ENCODE results near the gene LHX1. TPM values are rescaled to one million over a fixed set of nuclear protein-coding genes. Genes with fewer than 3 reads are reported as not detected.

LHX1 gene
- polyA plus RNA-seq, 1 of the 3 experiments (the other 2 are of a cell fraction): not detected

- no peak for TF ChIP-seq REST (IDR thresholded peaks at IDR 0.05; ENCODE audit: low read depth, low read length)
- TF ChIP-seq, protein P1, sequence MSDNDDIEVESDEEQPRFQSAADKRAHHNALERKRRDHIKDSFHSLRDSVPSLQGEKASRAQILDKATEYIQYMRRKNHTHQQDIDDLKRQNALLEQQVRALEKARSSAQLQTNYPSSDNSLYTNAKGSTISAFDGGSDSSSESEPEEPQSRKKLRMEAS (IDR thresholded peaks at IDR 0.05; ENCODE audit: low read depth): no peak
- no peak for TF ChIP-seq YY1 (IDR thresholded peaks at IDR 0.05; ENCODE audit: low read depth)
Observed at GRCh38 chr17:36926226-36926625, 11.0 kb upstream of the LHX1 start (continued).

DNA sequence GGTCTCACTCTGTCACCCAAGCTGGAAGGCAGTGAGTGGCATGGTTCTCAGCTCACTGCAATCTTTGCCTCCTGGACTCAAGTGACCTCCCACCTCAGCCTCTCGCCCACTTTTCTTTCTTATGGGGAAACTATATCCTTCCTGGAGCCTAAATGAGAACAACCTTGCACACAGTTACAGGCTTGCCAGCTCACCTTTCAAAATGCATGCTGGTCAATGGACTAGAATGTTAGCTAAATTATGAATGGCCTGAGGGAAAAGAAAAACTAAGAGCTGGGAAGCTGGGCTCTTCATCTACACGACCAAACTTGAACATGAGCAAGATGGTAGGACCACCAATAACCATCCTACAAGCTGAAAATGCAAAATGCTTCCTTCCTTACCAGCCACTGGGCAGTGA lies 10.6 kb upstream of the LHX1 start:
- H2AFZ ChIP-seq (ENCODE audit: low read depth): no peak overlapping the region
- no peak overlapping the region for H3K9ac ChIP-seq
- TF ChIP-seq ELF1 (IDR thresholded peaks at IDR 0.05) (no peak), MXI1 (IDR thresholded peaks at IDR 0.05; ENCODE audit: low read depth, low read length) (no peak), FOXJ3 (CRISPR knock-in tag; IDR thresholded peaks at IDR 0.05) (no peak), RFX5 (IDR thresholded peaks at IDR 0.05; ENCODE audit: low read length) (no peak), POLR2AphosphoS5 (IDR thresholded peaks at IDR 0.05; ENCODE audit: low read depth, low read length) (no peak), YY1 (IDR thresholded peaks at IDR 0.05; ENCODE audit: low read depth) (no peak), CHD2 (IDR thresholded peaks at IDR 0.05; ENCODE audit: low read length, partially characterized antibody) (no peak), TAF1 (IDR thresholded peaks at IDR 0.05; ENCODE audit: borderline replicate concordance, low read depth, low read length) (no peak), REST (IDR thresholded peaks at IDR 0.05; ENCODE audit: low read depth, low read length) (no peak), TEAD4 (IDR thresholded peaks at IDR 0.05; ENCODE audit: borderline replicate concordance, insufficient read depth) (no peak)
- 0 out of 2 replicates have a peak, but pooled peaks cover 2% of the 10 kb centered on the region for H4K20me1 ChIP-seq (ENCODE audit: insufficient read depth)
- no peaks in the 10 kb centered on the region for H3K36me3 ChIP-seq (replicated peaks in 1 of 2; ENCODE audit: control insufficient read depth in 1 of 2, insufficient read depth in 2 of 2, low read length in 1 of 2)
- H3K4me1 ChIP-seq (ENCODE audit: control insufficient read depth in 1 of 2, insufficient read depth in 2 of 2, low read depth in 1 of 2, low read length in 1 of 2): no peaks in the 10 kb centered on the region; a peak in 1 of 4 replicates
- no peak for DNase-seq
- POLR2A ChIA-PET: no interaction called here
- H3F3A ChIP-seq (replicated peaks; ENCODE audit: insufficient read depth): no peaks in the 10 kb centered on the region
- H3K9me3 ChIP-seq: no peaks in the 10 kb centered on the region
- CTCF ChIA-PET: no interaction called here
- no peaks in the 10 kb centered on the region for H3K79me2 ChIP-seq (ENCODE audit: insufficient read depth)
- H3K4me2 ChIP-seq: no peak overlapping the region
- H3K9me2 ChIP-seq: no peaks in the 10 kb centered on the region
- WGBS (ENCODE audit: low lambda C conversion rate): 60% methylated on average over 2 of the region's 2 CpGs
- H3K27me3 ChIP-seq (ENCODE audit: insufficient read depth): peaks cover 45% of the 10 kb centered on the region
- H3K4me3 ChIP-seq (ENCODE audit: low read depth in 2 of 2, low read length in 1 of 2): no peak overlapping the region
- no peak overlapping the region for H3K27ac ChIP-seq (ENCODE audit: low read depth in 2 of 2, low read length in 1 of 2)
